Heart right ventricle (tissue), 16 donors: ENCODE data around the gene PHF10. TPM values are rescaled to one million over a fixed set of nuclear protein-coding genes. Genes with fewer than 3 reads are reported as not detected.

Experiments used
- ATAC-seq, 8 donors: fragments of 200-7000 bp; cut with Tn5 transposase; one replicate each; pipeline ENCODE4 v1.9.1; 2020; ENCODE audit warnings: mild to moderate bottlenecking in 8 of 8, moderate library complexity in 8 of 8, moderate number of reproducible peaks in 1 of 8
- DNase-seq, 2 donors: peaks; one replicate each; pipeline ENCODE4 v3.0.0-alpha.2; 2020
- H3K27ac ChIP-seq, 10 donors: fragments of 200-600 bp; sonication (generic) in 2 of 10; one replicate each; pipeline versions ENCODE4 v1.5.0 to v1.8.0; 2020 to 2022; ENCODE audit warnings: mild to moderate bottlenecking in 3 of 10
- H3K27me3 ChIP-seq, 7 donors: fragments of 200-600 bp; one replicate each; pipeline ENCODE4 v1.8.0; 2021 to 2022; ENCODE audit warnings: mild to moderate bottlenecking in 2 of 7
- H3K36me3 ChIP-seq, 9 donors: fragments of 200-600 bp; sonication (generic) in 1 of 9; one replicate each; pipeline versions ENCODE4 v1.5.0 to v1.8.0; 2020 to 2022; ENCODE audit warnings: mild to moderate bottlenecking in 2 of 9
- H3K4me1 ChIP-seq, 9 donors: fragments of 200-600 bp; sonication (generic) in 1 of 9; one replicate each; pipeline versions ENCODE4 v1.5.0 to v1.8.0; 2020 to 2022; ENCODE audit warnings: mild to moderate bottlenecking in 4 of 9
- H3K4me3 ChIP-seq, 10 donors: fragments of 200-600 bp; sonication (generic) in 2 of 10; one replicate each; pipeline versions ENCODE4 v1.5.0 to v1.8.0; 2020 to 2022; ENCODE audit warnings: mild to moderate bottlenecking in 7 of 10, moderate library complexity in 2 of 10
- H3K9me3 ChIP-seq, 11 donors: fragments of 200-600 bp in 10 of 11; sonication (generic) in 2 of 11; one replicate each; pipeline versions ENCODE4 v1.5.0 to v1.8.0; 2013 to 2022; ENCODE audit warnings: mild to moderate bottlenecking in 2 of 11, control low read depth in 1 of 11, moderate library complexity in 1 of 11
- WGBS, 2 donors: extraction: QIAGEN DNeasy Blood & Tissue Kit; methylation state at CpG; one replicate each; pipeline ENCODE4 v1.1.7; 2013; ENCODE audit warnings: inconsistent platforms in 1 of 2; 5-methylcytosine and 5-hydroxymethylcytosine counted together
- intact Hi-C, 10 donors: fragments of 100-400 bp; cut with DNase I; formaldehyde crosslinking; loops; one replicate each; pipeline versions ENCODE4 v1.11.1 to v1.14.2; 2022
- polyA plus RNA-seq, 2 donors: library from polyadenylated mRNA; stranded (reverse); fragments of 200-250 nt; gene quantifications; one replicate each; pipeline ENCODE4 v1.2.3, GENCODE V29; 2013
- total RNA-seq, 10 donors: library from RNA; stranded (reverse); fragmentation: NEBNext Ultra II Directional in 3 of 10; extraction: Animal tissue kit (Norgen Biotek cat#: 25700) in 3 of 10; gene quantifications; one replicate each; pipeline versions ENCODE4 v1.2.1 to v1.2.4, GENCODE V29; 2021 to 2023
- TF ChIP-seq, protein P1 (sequence below), 9 donors: fragments of 200-600 bp; sonication (generic) in 2 of 9; IDR thresholded peaks; one replicate each; pipeline versions ENCODE4 v1.5.0 to v1.8.0; 2021 to 2022; ENCODE audit warnings: antibody characterized with exemption in 9 of 9, mild to moderate bottlenecking in 5 of 9, moderate library complexity in 1 of 9
- donor health status: Arrhythmogenic right ventricular cardiomyopathy.
- donor health status: ischemic (EF 13 %, LVEDD 7.1; RV severe dilation, severe dysfunction).
- donor health status: healthy with polysubstance abuse.
- donor health status: DM: no; HTN: yes; CAD: no.
- donor health status: DM: no; HTN: no; CAD: no.
- donor health status: ischemic (EF 25% LVEDD 6.9; RV normal size, moderate dysfunction).
- donor health status: ischemic (EF 25% LVEDD 5.7; RV mildly dilated, moderate dysfunction).
- donor health status: healthy.
- donor health status: DM: yes; HTN: yes; CAD: no.
- donor health status: Ischemic cardiomyopathy.
- donor health status: ischemic (EF 35%, LVEDD 5.7; RV mildly dilated, moderate dysfunction).
- donor health status: nonischemic (EF 11% LVEDD 7.7; RV severe dilation, severe dysfunction).
- donor health status: DM: yes; HTN: yes; CAD: no.
- donor health status: PGD.
- donor health status: ischemic (EF 29% LVEDD 5.4; RV normal size, mild dysfunction).
- donor health status: nonischemic (EF 23%, LVEDD 6.1; RV moderate dilation, normal function).

The PHF10 gene
- total and polyA plus RNA-seq, 12 donors: 29.9 to 63.5 (median 53.1) TPM

DNA sequence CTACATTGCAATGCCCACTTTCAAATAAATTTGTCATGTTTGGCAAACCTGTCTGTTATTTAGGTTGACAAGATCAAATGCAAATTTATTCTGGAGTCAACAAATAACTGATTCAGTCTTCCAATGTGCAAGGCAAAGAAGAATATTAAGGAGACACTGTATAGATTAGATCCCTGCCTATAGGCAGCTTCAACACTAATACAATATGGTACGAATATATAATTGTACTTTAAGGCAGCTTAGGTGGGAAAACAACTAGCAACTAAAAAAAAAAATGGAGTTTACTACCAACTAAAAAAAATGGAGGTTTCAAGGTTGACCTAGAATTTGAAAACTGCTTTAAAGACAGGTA, 1.7 kb upstream of the PHF10 start:
- H3K27ac ChIP-seq: peak overlapping the region in 1 of 10 donors; percentile 79
- intact Hi-C loops: no loop called here

GRCh38 chr6:169725125-169726048, 1.1 kb upstream of the PHF10 start:
- H3K9me3 ChIP-seq: no peaks in the 10 kb centered on the region
- intact Hi-C loops: loop anchor here in 1 of 10 donors (2.0 kb wide), 1 partner anchor 25 kb away; the partner anchor contains the start of genes DYNLT2 and ERMARD
- TF ChIP-seq, protein P1, sequence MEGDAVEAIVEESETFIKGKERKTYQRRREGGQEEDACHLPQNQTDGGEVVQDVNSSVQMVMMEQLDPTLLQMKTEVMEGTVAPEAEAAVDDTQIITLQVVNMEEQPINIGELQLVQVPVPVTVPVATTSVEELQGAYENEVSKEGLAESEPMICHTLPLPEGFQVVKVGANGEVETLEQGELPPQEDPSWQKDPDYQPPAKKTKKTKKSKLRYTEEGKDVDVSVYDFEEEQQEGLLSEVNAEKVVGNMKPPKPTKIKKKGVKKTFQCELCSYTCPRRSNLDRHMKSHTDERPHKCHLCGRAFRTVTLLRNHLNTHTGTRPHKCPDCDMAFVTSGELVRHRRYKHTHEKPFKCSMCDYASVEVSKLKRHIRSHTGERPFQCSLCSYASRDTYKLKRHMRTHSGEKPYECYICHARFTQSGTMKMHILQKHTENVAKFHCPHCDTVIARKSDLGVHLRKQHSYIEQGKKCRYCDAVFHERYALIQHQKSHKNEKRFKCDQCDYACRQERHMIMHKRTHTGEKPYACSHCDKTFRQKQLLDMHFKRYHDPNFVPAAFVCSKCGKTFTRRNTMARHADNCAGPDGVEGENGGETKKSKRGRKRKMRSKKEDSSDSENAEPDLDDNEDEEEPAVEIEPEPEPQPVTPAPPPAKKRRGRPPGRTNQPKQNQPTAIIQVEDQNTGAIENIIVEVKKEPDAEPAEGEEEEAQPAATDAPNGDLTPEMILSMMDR (IDR thresholded peaks at IDR 0.05): no peak
- 27 to 29% methylated on average over 29 of the region's 29 CpGs for WGBS, 2 donors
- DNase-seq (peak; percentile 37 to 40), ATAC-seq (peak; percentile 7 to 65 (median 44))
- peaks cover 0 to under 1% (median 0%) of the 10 kb centered on the region in 9 donors for H3K36me3 ChIP-seq
- peaks cover 8 to 34% (median 25%) of the 10 kb centered on the region in 9 donors for H3K4me1 ChIP-seq
- H3K27me3 ChIP-seq: no peaks in the 10 kb centered on the region
- H3K4me3 ChIP-seq: peak overlapping the region; percentile 54 to 71 (median 64)
- peak overlapping the region; percentile 79 to 94 (median 88) for H3K27ac ChIP-seq

More for the DNA sequence above, 1.7 kb upstream of the PHF10 start:
- 97 to 100% methylated on average over 1 of the region's 1 CpG for WGBS, 2 donors
- TF ChIP-seq, protein P1 (IDR thresholded peaks at IDR 0.05): no peak
- ATAC-seq: no peak
- Histone ChIP-seq H3K36me3 (no peaks in the 10 kb centered on the region), H3K27me3 (no peaks in the 10 kb centered on the region), H3K4me3 (no peak overlapping the region), H3K4me1 (peaks cover 8 to 31% (median 25%) of the 10 kb centered on the region in 9 donors), H3K9me3 (no peaks in the 10 kb centered on the region)
- DNase-seq: no peak

DNA sequence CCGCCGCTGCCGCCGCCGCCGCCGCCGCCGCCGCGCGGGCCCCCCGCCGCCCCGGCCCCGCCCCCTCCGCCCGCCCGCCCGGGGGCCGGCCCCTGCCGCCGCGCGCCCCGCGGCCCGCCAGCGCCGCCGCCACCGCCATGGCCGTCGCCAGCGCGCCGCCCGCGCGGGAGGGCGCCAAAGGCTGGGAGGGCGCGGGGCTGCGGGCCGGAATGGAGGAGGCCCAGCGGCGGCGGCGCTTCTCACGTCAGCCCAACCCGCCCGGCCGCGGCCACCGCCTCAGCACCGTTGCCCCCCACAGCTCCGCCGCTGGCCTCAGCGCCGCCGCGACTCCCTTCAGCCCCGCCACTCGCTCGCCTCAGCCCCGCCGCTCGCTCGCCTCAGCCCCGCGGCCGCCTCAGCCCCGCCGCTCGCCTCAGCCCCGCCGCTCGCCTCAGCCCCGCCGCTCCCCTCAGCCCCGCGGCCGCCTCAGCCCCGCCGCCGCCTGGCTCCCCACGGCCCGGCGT, 258 bp downstream of the PHF10 start:
- peak overlapping the region; percentile 47 to 94 (median 87) for H3K27ac ChIP-seq
- H3K4me1 ChIP-seq: peaks cover 8 to 34% (median 27%) of the 10 kb centered on the region in 9 donors
- intact Hi-C loops: loop anchor here in 2 of 10 donors (1.0 to 2.0 kb wide), 2 partner anchors 27 kb away; partner anchors contain the start of genes DYNLT2 (in 2 of the 2) and ERMARD (in 2 of the 2)
- peaks cover 0 to 8% (median 0%) of the 10 kb centered on the region in 9 donors for H3K36me3 ChIP-seq
- TF ChIP-seq, protein P1 (IDR thresholded peaks at IDR 0.05): no peak
- H3K4me3 ChIP-seq: peak overlapping the region in 9 of 10 donors; percentile 32 to 71 (median 65)
- 0% methylated on average over 12 to 67 of the region's 89 CpGs for WGBS, 2 donors
- no peaks in the 10 kb centered on the region for H3K9me3 ChIP-seq
- ATAC-seq: peak in 4 of 8 donors; percentile 26 to 39 (median 34)
- no peaks in the 10 kb centered on the region for H3K27me3 ChIP-seq
- DNase-seq: peak; percentile 17 to 53

DNA sequence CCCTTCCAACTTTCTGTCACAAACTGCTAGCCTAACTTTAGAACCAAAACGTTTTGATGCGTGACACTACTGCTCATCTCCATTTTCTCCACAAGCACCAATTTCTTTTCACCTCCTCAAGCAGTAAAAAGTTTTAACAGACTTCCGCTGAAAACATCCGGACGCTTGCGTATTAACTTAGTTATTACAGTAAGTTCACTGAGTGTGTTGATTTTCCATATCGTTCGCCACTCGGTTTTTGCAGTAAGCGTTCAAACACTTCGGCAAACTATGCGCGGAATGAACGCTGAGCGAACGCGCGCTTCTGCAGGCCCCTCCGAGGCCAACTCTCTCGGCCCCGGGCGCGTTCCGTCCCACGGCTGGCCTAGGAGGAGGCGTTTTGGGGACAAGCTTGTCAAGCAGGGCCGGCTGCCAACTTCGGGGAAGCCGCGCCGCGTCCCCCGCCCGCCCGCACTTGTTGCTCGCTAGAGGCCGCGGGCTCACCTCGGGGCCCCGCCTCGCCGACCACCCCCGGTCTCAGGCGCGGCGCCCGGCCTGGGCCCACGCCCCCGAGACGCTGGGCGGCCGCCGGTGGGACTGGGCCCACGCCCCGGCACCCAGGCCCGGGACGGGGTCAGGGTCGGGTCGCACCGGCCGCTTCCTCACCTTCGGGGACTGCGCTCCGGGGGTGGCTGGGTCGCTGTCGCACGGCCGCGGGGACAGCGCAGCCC, 945 bp downstream of the PHF10 start:
- peak overlapping the region; percentile 82 to 97 (median 90) for H3K27ac ChIP-seq
- TF ChIP-seq, protein P1 (IDR thresholded peaks at IDR 0.05): peak in 1 of 9 donors; percentile 15
- peak; percentile 87 for DNase-seq
- 0% methylated on average over 64 to 70 of the region's 70 CpGs for WGBS, 2 donors
- H3K27me3 ChIP-seq: no peaks in the 10 kb centered on the region
- H3K4me3 ChIP-seq: peak overlapping the region; percentile 50 to 82 (median 71)
- no peaks in the 10 kb centered on the region for H3K9me3 ChIP-seq
- H3K4me1 ChIP-seq: peaks cover 8 to 34% (median 27%) of the 10 kb centered on the region in 9 donors
- ATAC-seq: peak; percentile 73 to 90 (median 86)
- intact Hi-C loops: loop anchor here in 1 of 10 donors (1.0 kb wide), 1 partner anchor 28 kb away; the partner anchor contains the start of genes DYNLT2 and ERMARD
- H3K36me3 ChIP-seq: peaks cover 0 to 14% (median 0%) of the 10 kb centered on the region in 9 donors
